HEK293 (cell line): ENCODE measurements around the gene RNU1-4.
"Not testable (repeated sequence)": the region's sequence is repeated elsewhere in the genome, so short reads cannot be mapped to it uniquely, and the experiment has no call there.

Source experiments
- CTCF ChIA-PET: fragments of 350-600 bp; formaldehyde crosslinking; extraction: SDS; loops from one replicate; lab custom pipeline; 2021; ENCODE audit warnings: antibody characterized with exemption; lab: Yijun Ruan, JAX
- POLR2A ChIA-PET: fragments of 300-600 bp; formaldehyde crosslinking; extraction: SDS; loops from one replicate; lab custom pipeline; 2020; ENCODE audit warnings: antibody characterized with exemption, inconsistent platforms; lab: Yijun Ruan, JAX
- H3K27ac ChIP-seq: fragments of 200-500 bp; sonication (Bioruptor generic); 2 replicates; pipeline ENCODE4 v1.5.1; 2014; ENCODE audit warnings: low read depth, low read length, control low read depth, inconsistent platforms; ENCODE audit errors: extremely low read depth
- H3K36me3 ChIP-seq, 2 experiments: fragments of 200-500 bp in 1 of 2; sonication (Bioruptor generic) in 1 of 2; 1 replicate in 1 of 2; 2 replicates in 1 of 2; pipeline ENCODE4 v1.5.1; 2014 to 2017; ENCODE audit warnings: inconsistent platforms in 2 of 2, low read length in 2 of 2; ENCODE audit not compliant: control insufficient read depth in 2 of 2, insufficient read depth in 1 of 2
- H3K4me1 ChIP-seq: fragments of 200-500 bp; sonication (Bioruptor generic); 2 replicates; pipeline ENCODE4 v1.5.1; 2014; ENCODE audit warnings: mild to moderate bottlenecking, low read length, inconsistent platforms; ENCODE audit not compliant: control insufficient read depth, insufficient read depth
- H3K4me3 ChIP-seq: 2 replicates; pipeline ENCODE4 v1.5.1; 2011; ENCODE audit warnings: low read depth, mild to moderate bottlenecking, control low read depth, low read length, moderate library complexity
- H3K9me3 ChIP-seq: fragments of 200-500 bp; sonication (Bioruptor generic); 2 replicates; pipeline ENCODE4 v1.5.1; 2014; ENCODE audit warnings: low read depth, low read length, inconsistent platforms; ENCODE audit not compliant: control insufficient read depth, insufficient read depth
- TSHZ1 ChIP-seq: fragments of 450-650 bp; formaldehyde crosslinking; IDR thresholded peaks from 2 replicates; pipeline ENCODE4 v1.5.1; 2016; ENCODE audit warnings: missing biosample characterization, missing genetic modification characterization, borderline replicate concordance

RNU1-4 gene

GRCh38 chr1:16700138-16700895 is 40.0 kb upstream of the RNU1-4 start:
- H3K27ac ChIP-seq, H3K4me1 ChIP-seq, H3K4me3 ChIP-seq, H3K36me3 ChIP-seq, H3K9me3 ChIP-seq, POLR2A ChIA-PET: not testable (repeated sequence)
- CTCF ChIA-PET, result interaction anchor here (0.5 to 0.9 kb wide), 4 partner anchors 9 to 583 kb away, joined by 3 to 5 read pairs (median 3); no protein-coding TSS in a partner anchor

GRCh38 chr1:16701189-16701588 is 39.1 kb upstream of the RNU1-4 start:
- H3K36me3 ChIP-seq, H3K4me3 ChIP-seq, H3K9me3 ChIP-seq, H3K27ac ChIP-seq, H3K4me1 ChIP-seq: not testable (repeated sequence)
- POLR2A ChIA-PET, result interaction anchor here (0.9 kb wide), 1 partner anchor 90 kb away, joined by 4 read pairs; no protein-coding TSS in a partner anchor
- CTCF ChIA-PET, result interaction anchor here (0.5 to 1.7 kb wide), 4 partner anchors 14 to 584 kb away, joined by 3 to 10 read pairs (median 4); no protein-coding TSS in a partner anchor

- H3K27ac ChIP-seq, H3K4me1 ChIP-seq, POLR2A ChIA-PET, H3K9me3 ChIP-seq, H3K36me3 ChIP-seq, H3K4me3 ChIP-seq: not testable (repeated sequence)
- CTCF ChIA-PET, result interaction anchor here (0.6 to 1.7 kb wide), 10 partner anchors 8 to 1437 kb away, joined by 3 to 10 read pairs (median 3); no protein-coding TSS in a partner anchor
These were observed 38.0 kb upstream of the RNU1-4 start for GRCh38 chr1:16702280-16702679.

DNA sequence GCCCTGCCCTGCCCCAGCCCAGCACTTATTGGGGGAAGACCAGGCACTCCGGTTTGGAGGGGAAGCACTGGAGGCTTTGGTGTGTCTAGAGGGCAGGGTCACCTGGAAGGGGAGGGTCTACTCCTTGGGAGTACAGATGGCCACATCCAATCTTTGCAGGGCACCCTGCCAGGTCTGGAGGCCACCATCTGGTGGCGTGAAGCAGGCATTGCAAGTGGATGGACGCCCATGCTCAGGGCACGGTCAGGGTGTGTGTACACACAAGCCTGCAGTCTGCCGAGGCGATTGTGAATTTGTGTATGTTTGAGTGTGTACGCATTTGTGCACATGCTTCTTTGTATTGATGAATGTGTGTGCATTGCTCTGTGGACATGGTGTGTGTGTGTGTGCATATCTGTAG is 37.2 kb upstream of the RNU1-4 start:
- H3K36me3 ChIP-seq, H3K4me3 ChIP-seq, POLR2A ChIA-PET, H3K27ac ChIP-seq, H3K4me1 ChIP-seq, H3K9me3 ChIP-seq: not testable (repeated sequence)
- CTCF ChIA-PET, result interaction anchor here (0.7 to 1.7 kb wide), 5 partner anchors 12 to 1438 kb away, joined by 3 to 10 read pairs (median 3); no protein-coding TSS in a partner anchor

GRCh38 chr1:16703602-16704001 is 36.7 kb upstream of the RNU1-4 start:
- POLR2A ChIA-PET, result interaction anchor here (0.6 kb wide), 1 partner anchor 70 kb away, joined by 5 read pairs; no protein-coding TSS in a partner anchor
- CTCF ChIA-PET, result interaction anchor here (0.6 to 1.5 kb wide), 5 partner anchors 14 to 1506 kb away, joined by 3 to 8 read pairs (median 3); no protein-coding TSS in a partner anchor
- peak; percentile 40; the same call in 1 of the 2 replicates for TF ChIP-seq TSHZ1 (tag by site-specific recombination)
- H3K27ac ChIP-seq, H3K9me3 ChIP-seq, H3K36me3 ChIP-seq, H3K4me1 ChIP-seq, H3K4me3 ChIP-seq: not testable (repeated sequence)

DNA sequence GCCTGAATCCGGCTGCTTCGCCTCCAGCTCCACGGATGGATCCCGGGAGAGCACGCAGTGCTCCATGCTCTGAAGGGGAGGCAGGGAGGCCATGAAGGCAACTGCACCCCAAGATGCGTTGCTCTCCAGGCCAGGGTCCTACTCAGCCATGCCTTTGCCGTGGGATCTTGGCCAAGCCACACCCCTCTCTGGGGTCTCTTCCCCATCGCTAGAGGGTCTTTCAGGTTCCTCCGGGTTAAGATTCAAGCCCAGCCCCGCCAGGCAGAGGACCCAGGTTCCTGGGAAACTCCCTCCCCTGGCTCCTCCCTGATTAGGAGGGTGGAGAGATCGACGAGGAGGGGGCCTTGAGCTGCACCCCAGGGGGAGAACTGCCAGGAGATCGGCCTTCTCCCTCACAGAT is 36.2 kb upstream of the RNU1-4 start:
- H3K27ac ChIP-seq, H3K9me3 ChIP-seq, H3K36me3 ChIP-seq, H3K4me3 ChIP-seq, H3K4me1 ChIP-seq: not testable (repeated sequence)
- CTCF ChIA-PET, result interaction anchor here (0.6 to 1.5 kb wide), 6 partner anchors 15 to 1506 kb away, joined by 3 to 8 read pairs (median 3); no protein-coding TSS in a partner anchor
- POLR2A ChIA-PET, result interaction anchor here (0.5 to 0.6 kb wide), 2 partner anchors 71 to 345 kb away, joined by 5 read pairs; no protein-coding TSS in a partner anchor

DNA sequence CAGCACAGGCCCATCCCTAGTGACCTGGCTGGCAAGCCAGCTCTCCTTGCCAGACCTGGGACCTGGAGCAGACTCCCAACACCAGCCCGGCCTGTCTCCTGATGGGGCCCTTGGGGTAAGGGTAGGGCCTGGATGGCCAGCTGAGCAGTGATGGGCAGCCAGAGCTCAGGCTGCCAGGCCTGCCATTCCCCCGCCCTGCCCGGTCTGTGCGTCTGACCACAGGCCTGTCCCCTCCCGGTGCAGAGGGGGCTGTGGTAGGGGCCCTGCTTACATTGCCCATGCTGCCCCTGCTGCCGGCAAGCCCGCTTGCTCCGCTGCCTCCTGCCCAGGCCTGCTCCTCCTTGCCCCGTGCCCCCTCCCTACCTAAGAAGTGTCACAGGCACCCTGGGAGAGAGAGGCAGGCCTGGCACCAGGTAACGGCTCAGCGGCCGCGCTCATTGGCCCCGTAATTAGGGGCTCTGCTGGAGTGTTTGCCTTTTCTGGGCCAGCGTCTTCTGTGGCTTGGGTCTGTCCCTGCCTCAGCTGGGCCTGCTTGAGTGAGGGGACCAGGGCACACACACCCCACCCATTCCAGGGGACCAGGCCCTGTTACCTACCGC is 35.7 kb upstream of the RNU1-4 start:
- POLR2A ChIA-PET, result interaction anchor here (0.5 to 0.6 kb wide), 2 partner anchors 191 to 345 kb away, joined by 4 to 5 read pairs; no protein-coding TSS in a partner anchor
- CTCF ChIA-PET, result interaction anchor here (0.6 to 1.5 kb wide), 5 partner anchors 19 to 204 kb away, joined by 3 to 8 read pairs (median 3); no protein-coding TSS in a partner anchor
- not testable (repeated sequence) for H3K27ac ChIP-seq, H3K4me3 ChIP-seq, H3K36me3 ChIP-seq, H3K4me1 ChIP-seq, H3K9me3 ChIP-seq

DNA sequence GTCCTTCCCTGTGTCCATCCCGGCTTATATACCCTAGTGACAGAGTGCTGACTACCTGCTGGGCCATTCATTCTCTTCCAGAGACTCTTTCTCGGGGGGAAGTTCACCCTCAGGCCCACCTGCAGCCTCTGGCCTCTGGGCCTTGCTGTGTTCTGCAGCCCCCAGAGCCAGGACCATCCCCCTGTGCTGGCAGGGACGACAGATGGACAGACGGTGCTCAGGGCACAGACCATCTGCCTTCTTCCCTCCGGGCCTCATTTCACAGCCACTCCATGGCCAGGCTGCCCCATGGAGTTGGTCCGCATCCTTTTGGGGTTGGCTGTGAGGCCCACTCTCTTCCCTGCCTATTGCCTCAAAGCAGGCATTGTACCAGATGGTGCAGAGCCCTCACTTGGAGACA is 34.0 kb upstream of the RNU1-4 start:
- not testable (repeated sequence) for H3K4me3 ChIP-seq, H3K9me3 ChIP-seq, H3K4me1 ChIP-seq, H3K27ac ChIP-seq, H3K36me3 ChIP-seq
- POLR2A ChIA-PET, result interaction anchor here (1.2 kb wide), 1 partner anchor 11 kb away, joined by 4 read pairs; no protein-coding TSS in a partner anchor
- CTCF ChIA-PET, result interaction anchor here (0.7 to 3.1 kb wide), 8 partner anchors 10 to 1069 kb away, joined by 3 to 14 read pairs (median 6); no protein-coding TSS in a partner anchor
